A549 (cell line): ENCODE data around the gene MLPH. TPM values are rescaled to one million over a fixed set of nuclear protein-coding genes. Genes with fewer than 3 reads are reported as not detected.

Source experiments
- ATAC-seq, 2 experiments: fragments of 200-7000 bp in 1 of 2; fragments of >200 bp in 1 of 2; cut with Nextera tagmentation in 1 of 2; cut with Tn5 transposase in 1 of 2; 3 replicates each; pipeline versions ENCODE4 v1.8.0 to v1.9.1; 2018 to 2020; ENCODE audit warnings: mild to moderate bottlenecking in 1 of 2, moderate library complexity in 1 of 2
- CTCF ChIA-PET: fragments of 300-600 bp; sonication (Branson Sonifier 250); formaldehyde crosslinking; extraction: SDS; loops from one replicate; lab custom pipeline; 2021; ENCODE audit warnings: antibody characterized with exemption, inconsistent platforms; lab: Yijun Ruan, JAX
- POLR2A ChIA-PET: fragments of 350-600 bp; formaldehyde crosslinking; extraction: SDS; loops from one replicate; lab custom pipeline; 2021; ENCODE audit warnings: antibody characterized with exemption, inconsistent platforms; lab: Yijun Ruan, JAX
- DNase-seq, 2 experiments: peaks; one replicate each; pipeline versions ENCODE4 v3.0.0 to v3.0.0-alpha.2; 2011 to 2016; ENCODE audit warnings: low read depth in 1 of 2, low spot score in 1 of 2
- FAIRE-seq: peaks from 2 replicates; lab custom pipeline; 2011; peaks lifted over from hg19 to GRCh38; lab: Jason Lieb, UNC
- H3K27ac ChIP-seq, 2 experiments: fragments of >200 bp; sonication (Bioruptor Twin); formaldehyde crosslinking; 3 replicates each; pipeline ENCODE4 v1.5.1; 2016 to 2017
- H3K4me1 ChIP-seq: fragments of >200 bp; sonication (Bioruptor Twin); formaldehyde crosslinking; 3 replicates; pipeline ENCODE4 v1.6.1; 2016
- H3K4me2 ChIP-seq: fragments of >200 bp; sonication (Bioruptor Twin); formaldehyde crosslinking; 3 replicates; pipeline ENCODE4 v1.6.1; 2016
- H3K4me3 ChIP-seq: fragments of >200 bp; sonication (Bioruptor Twin); formaldehyde crosslinking; 3 replicates; pipeline ENCODE4 v1.5.1; 2016
- H3K9me3 ChIP-seq: fragments of >200 bp; sonication (Bioruptor Twin); formaldehyde crosslinking; 3 replicates; pipeline ENCODE4 v1.6.1; 2016
- BCL3 ChIP-seq: fragments of >200 bp; sonication (Bioruptor Twin); formaldehyde crosslinking; IDR thresholded peaks from 3 replicates; pipeline ENCODE4 v1.6.1; 2016
- BHLHE40 ChIP-seq: IDR thresholded peaks from 2 replicates; pipeline ENCODE4 v1.6.1; 2012; ENCODE audit warnings: low read depth, low read length, inconsistent platforms
- CBX2 ChIP-seq: fragments of 200-600 bp; sonication (generic); IDR thresholded peaks from 2 replicates; pipeline ENCODE4 v1.6.1; 2016; ENCODE audit warnings: low read depth, mild to moderate bottlenecking, borderline replicate concordance
- CHD2 ChIP-seq: fragments of 150-350 bp; IDR thresholded peaks from 2 replicates; pipeline ENCODE4 v1.6.1; 2014; ENCODE audit warnings: low read length; ENCODE audit not compliant: partially characterized antibody
- FOSL2 ChIP-seq, 2 experiments: fragments of 450-650 bp in 1 of 2; fragments of >200 bp in 1 of 2; sonication (Bioruptor Twin) in 1 of 2; formaldehyde crosslinking; IDR thresholded peaks; 2 replicates each; pipeline versions ENCODE4 v1.5.0 to v1.6.1; 2016 to 2020; ENCODE audit warnings: mild to moderate bottlenecking in 1 of 2, moderate library complexity in 1 of 2
- FOXS1 ChIP-seq: fragments of 250-450 bp; sonication (Bioruptor Pico); IDR thresholded peaks from 2 replicates; pipeline ENCODE4 v1.5.0; 2020; ENCODE audit warnings: mild to moderate bottlenecking, moderate library complexity
- HDAC2 ChIP-seq: fragments of 200-600 bp; sonication (generic); IDR thresholded peaks from 2 replicates; pipeline ENCODE4 v1.6.1; 2016
- HMGXB4 ChIP-seq: fragments of 250-450 bp; sonication (Bioruptor Pico); IDR thresholded peaks from 2 replicates; pipeline ENCODE4 v1.5.0; 2021; ENCODE audit warnings: mild to moderate bottlenecking, moderate library complexity, borderline replicate concordance
- HOXB13 ChIP-seq: fragments of 250-450 bp; sonication (Bioruptor Pico); IDR thresholded peaks from 2 replicates; pipeline ENCODE4 v1.5.0; 2020; ENCODE audit warnings: low read depth, mild to moderate bottlenecking, moderate library complexity
- JUN ChIP-seq, 2 experiments: fragments of >200 bp; sonication (Bioruptor Twin); formaldehyde crosslinking; IDR thresholded peaks; 2 replicates in 1 of 2; 3 replicates in 1 of 2; pipeline ENCODE4 v1.6.1; 2016 to 2017
- JUNB ChIP-seq: fragments of >200 bp; sonication (Bioruptor Twin); formaldehyde crosslinking; IDR thresholded peaks from 2 replicates; pipeline ENCODE4 v1.6.1; 2016
- NPAS2 ChIP-seq: fragments of 250-450 bp; sonication (Bioruptor Pico); IDR thresholded peaks from 2 replicates; pipeline ENCODE4 v1.8.0; 2022; ENCODE audit warnings: mild to moderate bottlenecking, moderate library complexity, borderline replicate concordance
- NR3C1 ChIP-seq: fragments of >200 bp; sonication (Bioruptor Twin); formaldehyde crosslinking; IDR thresholded peaks from 3 replicates; pipeline ENCODE4 v1.6.1; 2017
- RARB ChIP-seq: fragments of 250-450 bp; sonication (Bioruptor Pico); IDR thresholded peaks from 2 replicates; pipeline ENCODE4 v1.8.0; 2021; ENCODE audit warnings: mild to moderate bottlenecking, moderate library complexity
- RCOR1 ChIP-seq: fragments of 150-350 bp; IDR thresholded peaks from 2 replicates; pipeline ENCODE4 v1.6.1; 2014; ENCODE audit warnings: antibody characterized with exemption, low read length, low read depth
- SREBF2 ChIP-seq: fragments of 450-650 bp; IDR thresholded peaks from 2 replicates; pipeline ENCODE4 v1.6.1; 2014; ENCODE audit warnings: mild to moderate bottlenecking, moderate library complexity
- TFCP2L1 ChIP-seq: fragments of 250-450 bp; sonication (Bioruptor Pico); IDR thresholded peaks from 2 replicates; pipeline ENCODE4 v1.5.0; 2021; ENCODE audit warnings: mild to moderate bottlenecking
- ZNF302 ChIP-seq: fragments of 250-450 bp; sonication (Bioruptor Pico); IDR thresholded peaks from 2 replicates; pipeline ENCODE4 v1.9.0; 2021; ENCODE audit warnings: inconsistent platforms, mild to moderate bottlenecking, moderate library complexity
- ZSCAN20 ChIP-seq: fragments of 250-450 bp; sonication (Bioruptor Pico); IDR thresholded peaks from 2 replicates; pipeline ENCODE4 v1.8.0; 2022; ENCODE audit warnings: mild to moderate bottlenecking, moderate library complexity
- WGBS: methylation state at CpG from one replicate; pipeline ENCODE4 v1.1.6; 2017; ENCODE audit errors: missing lambda C conversion rate; 5-methylcytosine and 5-hydroxymethylcytosine counted together
- polyA plus RNA-seq, 4 experiments: library from polyadenylated mRNA; depleted of rRNA in 3 of 4; stranded (reverse); fragments of >200 nt; fragmentation: RNase III in 1 of 4; extraction: RNeasy Plus Mini Kit Qiagen cat#74134 plus additional on column Dnase treatment in 1 of 4; gene quantifications; 2 replicates in 3 of 4; 3 replicates in 1 of 4; pipeline ENCODE4 v1.2.3, GENCODE V29; 2011 to 2017
- TF ChIP-seq, protein P1 (sequence below): IDR thresholded peaks from 2 replicates; pipeline ENCODE4 v1.6.1; 2012
- TF ChIP-seq, protein P2 (sequence below): fragments of >200 bp; sonication (Bioruptor Twin); formaldehyde crosslinking; IDR thresholded peaks from 3 replicates; pipeline ENCODE4 v1.5.1; 2016

MLPH gene
- polyA plus RNA-seq, 2 of the 4 experiments (the other 2 are of a cell fraction) = 218 to 350 TPM

GRCh38 chr2:237597196-237598145, 110.4 kb downstream of the MLPH start (continued):
- no peak for TF ChIP-seq HMGXB4 (CRISPR knock-in tag)

- Histone ChIP-seq H3K4me3 (no peak overlapping the region), H3K27ac (no peak overlapping the region), H3K9me3 (no peaks in the 10 kb centered on the region), H3K4me2 (no peak overlapping the region), H3K4me1 (peaks cover 16% of the 10 kb centered on the region)
- CTCF ChIA-PET = interaction anchor here (0.6 kb wide), 1 partner anchor 794 kb away, joined by 3 read pairs; no protein-coding TSS in a partner anchor
- POLR2A ChIA-PET = no interaction called here
- FAIRE-seq (no peak), DNase-seq (no peak), ATAC-seq (no peak)
- WGBS = 79% methylated on average over 14 of the region's 14 CpGs
- TF ChIP-seq, protein P1, sequence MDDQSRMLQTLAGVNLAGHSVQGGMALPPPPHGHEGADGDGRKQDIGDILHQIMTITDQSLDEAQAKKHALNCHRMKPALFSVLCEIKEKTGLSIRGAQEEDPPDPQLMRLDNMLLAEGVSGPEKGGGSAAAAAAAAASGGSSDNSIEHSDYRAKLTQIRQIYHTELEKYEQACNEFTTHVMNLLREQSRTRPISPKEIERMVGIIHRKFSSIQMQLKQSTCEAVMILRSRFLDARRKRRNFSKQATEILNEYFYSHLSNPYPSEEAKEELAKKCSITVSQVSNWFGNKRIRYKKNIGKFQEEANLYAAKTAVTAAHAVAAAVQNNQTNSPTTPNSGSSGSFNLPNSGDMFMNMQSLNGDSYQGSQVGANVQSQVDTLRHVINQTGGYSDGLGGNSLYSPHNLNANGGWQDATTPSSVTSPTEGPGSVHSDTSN = no peak
- TF ChIP-seq NR3C1 = no peak
- no peak for TF ChIP-seq FOSL2 (IDR thresholded peaks at IDR 0.05)
- TF ChIP-seq FOSL2 (CRISPR knock-in tag; IDR thresholded peaks at IDR 0.05) = no peak
- TF ChIP-seq, protein P2, sequence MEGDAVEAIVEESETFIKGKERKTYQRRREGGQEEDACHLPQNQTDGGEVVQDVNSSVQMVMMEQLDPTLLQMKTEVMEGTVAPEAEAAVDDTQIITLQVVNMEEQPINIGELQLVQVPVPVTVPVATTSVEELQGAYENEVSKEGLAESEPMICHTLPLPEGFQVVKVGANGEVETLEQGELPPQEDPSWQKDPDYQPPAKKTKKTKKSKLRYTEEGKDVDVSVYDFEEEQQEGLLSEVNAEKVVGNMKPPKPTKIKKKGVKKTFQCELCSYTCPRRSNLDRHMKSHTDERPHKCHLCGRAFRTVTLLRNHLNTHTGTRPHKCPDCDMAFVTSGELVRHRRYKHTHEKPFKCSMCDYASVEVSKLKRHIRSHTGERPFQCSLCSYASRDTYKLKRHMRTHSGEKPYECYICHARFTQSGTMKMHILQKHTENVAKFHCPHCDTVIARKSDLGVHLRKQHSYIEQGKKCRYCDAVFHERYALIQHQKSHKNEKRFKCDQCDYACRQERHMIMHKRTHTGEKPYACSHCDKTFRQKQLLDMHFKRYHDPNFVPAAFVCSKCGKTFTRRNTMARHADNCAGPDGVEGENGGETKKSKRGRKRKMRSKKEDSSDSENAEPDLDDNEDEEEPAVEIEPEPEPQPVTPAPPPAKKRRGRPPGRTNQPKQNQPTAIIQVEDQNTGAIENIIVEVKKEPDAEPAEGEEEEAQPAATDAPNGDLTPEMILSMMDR = no peak
- no peak for TF ChIP-seq JUN (IDR thresholded peaks at IDR 0.05)
- no peak for TF ChIP-seq RCOR1
- TF ChIP-seq BCL3 = no peak
- no peak for TF ChIP-seq BHLHE40
- TF ChIP-seq JUNB = no peak
- TF ChIP-seq CBX2 = no peak
- no peak for TF ChIP-seq HOXB13 (CRISPR knock-in tag)
- TF ChIP-seq CHD2 = no peak
- no peak for TF ChIP-seq FOXS1 (CRISPR knock-in tag)
- TF ChIP-seq NPAS2 (CRISPR knock-in tag) = no peak
- TF ChIP-seq SREBF2 = no peak
- no peak for TF ChIP-seq HDAC2
- TF ChIP-seq TFCP2L1 = no peak
- TF ChIP-seq ZSCAN20 (CRISPR knock-in tag) = no peak
- TF ChIP-seq RARB = no peak
- TF ChIP-seq ZNF302 (CRISPR knock-in tag) = no peak
These were observed 111.6 kb downstream of the MLPH start for GRCh38 chr2:237598468-237599208.
